COLO668 (cell line): ENCODE measurements around the gene EZH2.

ENCODE experiments used
- DNase-seq: peaks from one replicate; lab custom pipeline; 2025; ENCODE audit not compliant: unreplicated experiment; lab: John Stamatoyannopoulos, UW

The EZH2 gene

DNA sequence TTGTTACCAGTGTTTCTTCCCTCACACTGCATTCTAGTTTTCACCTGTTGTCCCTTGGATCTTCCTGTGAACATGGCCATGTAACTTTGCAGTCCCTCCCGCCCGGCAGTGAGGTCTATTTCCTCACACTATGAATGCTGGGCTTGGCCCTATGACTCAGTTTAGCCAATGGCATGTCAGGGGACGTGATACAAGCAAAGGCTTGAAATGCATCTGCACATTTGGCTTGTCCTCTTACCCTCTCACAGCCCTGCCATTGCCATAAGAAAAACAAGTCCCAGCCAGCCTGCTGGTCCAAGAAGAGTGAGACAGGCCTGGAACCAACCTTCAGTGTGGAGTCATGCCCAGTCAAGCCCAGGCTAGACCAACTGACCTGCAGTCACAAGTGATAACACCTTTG lies 17.1 kb upstream of the EZH2 start:
- no peak for DNase-seq

DNA sequence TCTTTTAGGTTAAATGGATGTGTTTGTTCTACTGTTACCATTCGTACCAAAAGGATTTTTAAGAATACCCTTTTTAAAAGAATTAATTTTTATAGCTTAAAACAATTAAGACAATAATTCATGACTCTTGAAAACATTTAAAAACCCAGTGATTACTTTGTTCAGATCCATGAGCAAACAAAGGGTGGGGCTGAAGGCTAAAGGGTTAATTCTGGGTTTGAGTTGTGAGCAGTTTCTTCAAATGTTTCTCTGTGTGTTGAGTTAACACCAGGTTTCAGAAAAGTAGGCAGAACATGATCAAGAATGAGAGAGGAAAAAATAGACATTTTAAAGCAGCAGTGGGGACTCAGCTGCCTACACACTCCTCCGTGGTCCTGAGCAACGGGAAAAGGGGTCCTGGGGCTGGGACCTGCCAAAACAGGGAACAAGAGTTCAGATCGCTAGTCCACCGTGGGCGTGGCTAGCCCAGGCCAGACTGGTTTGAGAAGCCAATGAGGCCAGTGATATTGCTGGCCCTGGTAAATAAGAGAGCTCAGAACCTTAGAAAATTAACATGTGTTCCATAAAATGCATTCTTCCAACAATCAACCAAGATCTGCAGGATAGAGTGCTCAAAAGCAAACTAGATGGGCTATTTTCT lies 14.9 kb upstream of the EZH2 start:
- no peak for DNase-seq

DNA sequence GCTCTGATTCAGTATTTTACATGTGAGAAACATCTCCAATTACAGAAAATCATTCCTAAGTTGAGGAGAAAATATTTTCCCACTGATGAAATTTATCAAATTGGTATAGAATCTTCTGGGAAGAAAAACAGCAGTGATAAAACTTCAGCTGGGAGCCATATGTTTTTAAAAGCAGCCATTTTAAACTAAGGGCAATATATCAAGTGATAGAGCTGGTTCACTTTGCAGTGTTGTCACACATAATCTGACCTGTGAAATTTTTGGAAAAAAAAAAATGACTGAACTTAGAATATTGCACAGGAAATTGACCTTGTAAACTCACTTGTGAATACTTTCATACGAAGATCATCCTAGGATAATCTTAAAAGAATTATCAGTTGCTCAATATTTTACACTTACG lies 10.5 kb upstream of the EZH2 start:
- DNase-seq: no peak

DNA sequence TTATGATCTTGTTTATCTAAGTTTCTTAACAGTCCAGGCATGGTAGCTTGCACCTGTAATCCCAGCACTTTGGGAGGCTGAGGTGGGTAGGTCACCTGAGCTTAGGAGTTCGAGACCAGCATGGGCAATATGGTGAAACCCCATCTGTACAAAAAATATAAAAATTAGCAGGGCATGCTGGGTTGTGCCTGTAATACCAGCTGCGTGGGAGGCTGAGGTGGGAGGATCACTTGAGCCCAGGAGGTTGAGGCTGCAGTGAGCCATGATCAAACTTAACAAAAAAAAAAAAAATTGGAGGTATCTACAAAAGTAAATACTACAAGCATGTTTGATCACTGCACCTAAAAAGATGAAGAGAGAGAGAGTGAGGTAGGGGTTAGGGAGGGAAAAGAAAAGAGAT lies 9.0 kb upstream of the EZH2 start:
- DNase-seq: no peak

DNA sequence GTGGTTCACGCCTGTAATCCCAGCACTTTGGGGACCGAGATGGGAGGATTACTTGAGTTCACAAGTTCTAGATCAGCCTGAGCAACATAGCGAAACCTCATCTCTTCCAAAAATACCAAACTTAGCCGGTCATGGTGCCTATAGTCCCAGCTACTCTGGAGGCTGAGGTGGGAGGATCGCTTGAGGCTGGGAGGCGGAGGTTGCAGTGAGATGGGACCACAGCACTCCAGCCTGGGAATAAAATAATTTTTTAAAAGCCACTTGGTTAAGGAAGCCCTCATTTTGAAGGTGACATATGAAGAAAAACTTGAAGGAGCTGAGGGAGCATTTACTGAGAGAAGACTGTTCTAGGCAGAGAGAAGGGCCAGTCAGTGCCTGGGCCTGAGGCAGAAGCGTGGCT lies 4.2 kb upstream of the EZH2 start:
- DNase-seq: no peak

DNA sequence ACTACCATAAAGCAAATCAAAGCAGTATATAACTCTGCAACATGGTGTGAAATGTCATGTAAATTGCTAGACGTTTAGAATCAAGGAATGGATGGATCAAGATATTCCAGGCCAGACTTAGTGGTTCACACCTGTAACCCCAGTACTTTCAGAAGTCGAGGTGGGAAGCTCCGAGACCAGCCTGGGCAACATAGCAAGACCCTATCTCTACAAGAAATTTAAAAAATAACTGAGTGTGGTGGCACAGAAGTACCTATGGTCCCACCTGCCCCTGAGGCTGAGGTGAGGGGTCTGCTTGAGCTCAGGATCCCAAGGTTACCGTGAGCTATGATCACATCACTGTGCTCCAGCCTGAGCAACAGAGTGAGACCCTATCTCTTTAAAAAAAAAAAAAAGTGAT lies 2.8 kb upstream of the EZH2 start:
- no peak for DNase-seq

DNA sequence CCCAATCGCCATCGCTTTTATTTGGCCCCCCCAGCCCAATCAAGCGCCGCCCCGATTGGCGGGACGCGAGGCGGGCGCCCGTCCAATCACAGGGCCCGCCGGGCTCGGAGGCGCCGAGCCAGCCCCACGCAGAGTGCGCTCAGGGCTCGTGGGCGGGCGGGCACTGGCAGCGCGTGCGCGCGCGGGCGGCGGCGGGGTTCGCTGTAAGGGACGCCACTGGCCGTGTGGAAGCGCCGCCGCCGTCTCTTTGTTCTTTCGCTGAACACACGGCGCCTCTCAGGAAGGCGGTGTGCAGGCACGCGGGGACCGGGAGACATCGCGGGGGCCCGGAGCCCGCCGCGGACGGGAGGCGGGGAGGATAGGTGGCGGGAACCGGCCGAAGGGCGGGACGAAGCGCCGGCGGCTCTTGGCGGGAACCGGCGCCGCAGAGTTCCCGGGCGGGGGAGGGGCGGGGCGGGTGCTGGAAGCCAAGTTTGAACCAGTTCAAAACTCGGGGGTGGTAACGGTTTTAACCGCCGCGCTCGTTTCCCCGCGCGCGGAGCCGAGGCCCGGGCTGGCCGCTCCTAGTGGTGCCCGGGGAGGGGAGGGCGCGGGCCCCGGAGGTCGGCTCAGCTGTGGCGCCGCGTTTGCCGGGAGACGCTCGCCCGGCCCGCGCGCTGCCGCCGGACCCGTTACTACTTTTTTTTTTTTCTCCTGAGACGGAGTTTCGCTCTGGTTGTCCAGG lies 370 bp upstream of the EZH2 start:
- peak; percentile 96 for DNase-seq

DNA sequence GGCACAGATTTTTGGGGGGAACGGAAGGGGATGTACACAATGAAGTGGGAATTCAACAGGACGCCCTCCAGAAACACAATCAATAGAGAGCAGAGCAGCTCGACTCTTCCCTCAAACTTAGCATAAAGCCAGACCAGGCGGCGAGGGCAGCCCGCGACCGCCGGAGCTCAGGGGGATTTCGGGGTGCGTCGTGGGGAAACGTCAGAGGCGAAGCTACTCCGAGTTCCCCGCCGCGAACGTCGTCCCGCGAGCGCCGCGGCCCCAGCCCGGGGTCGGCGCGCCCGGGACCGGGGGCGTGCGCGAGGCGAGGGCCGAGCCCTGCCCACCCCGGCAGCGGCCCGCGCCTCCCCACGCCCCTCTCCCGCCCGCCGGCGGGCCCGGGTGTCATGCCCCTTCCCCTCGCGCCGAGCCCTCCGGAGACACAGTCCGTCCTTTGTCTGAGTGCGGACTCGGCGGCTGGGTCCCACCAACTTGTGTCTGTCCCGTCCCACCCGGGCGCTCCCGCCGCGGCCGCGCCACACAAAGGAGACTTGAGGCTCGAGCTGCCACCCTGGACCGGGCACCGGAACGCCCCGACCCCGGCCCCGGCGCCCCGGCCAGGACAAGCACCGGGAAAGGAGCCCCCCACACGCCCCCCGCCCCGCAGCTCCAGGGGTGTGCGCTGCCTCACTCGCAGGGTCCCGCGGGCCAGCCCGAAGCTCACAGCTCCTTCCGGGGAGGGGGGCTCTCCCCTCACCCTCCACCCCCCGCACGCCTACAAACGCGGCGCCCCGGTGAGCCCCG lies 634 bp downstream of the EZH2 start:
- peak; percentile 50 for DNase-seq

DNA sequence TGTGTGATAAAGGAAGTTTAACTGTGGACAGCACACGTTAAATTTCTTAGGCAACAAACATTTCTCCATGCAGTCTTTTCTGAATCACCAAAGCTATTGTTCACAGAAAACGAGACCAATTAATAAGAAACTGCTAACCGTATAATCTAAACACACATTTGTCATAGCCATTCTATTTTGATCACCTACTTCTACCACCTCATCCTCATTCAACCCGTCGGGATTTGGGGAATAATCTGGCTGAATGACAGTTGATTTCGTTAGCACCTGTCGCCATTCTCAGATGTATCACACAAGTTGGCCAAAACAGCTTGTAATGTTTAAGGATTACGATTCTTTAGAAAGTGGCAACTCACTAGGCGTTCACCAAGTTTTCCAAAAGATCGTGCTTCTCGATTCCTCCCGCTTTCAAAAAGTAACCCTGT lies 1.2 kb downstream of the EZH2 start:
- DNase-seq: no peak

DNA sequence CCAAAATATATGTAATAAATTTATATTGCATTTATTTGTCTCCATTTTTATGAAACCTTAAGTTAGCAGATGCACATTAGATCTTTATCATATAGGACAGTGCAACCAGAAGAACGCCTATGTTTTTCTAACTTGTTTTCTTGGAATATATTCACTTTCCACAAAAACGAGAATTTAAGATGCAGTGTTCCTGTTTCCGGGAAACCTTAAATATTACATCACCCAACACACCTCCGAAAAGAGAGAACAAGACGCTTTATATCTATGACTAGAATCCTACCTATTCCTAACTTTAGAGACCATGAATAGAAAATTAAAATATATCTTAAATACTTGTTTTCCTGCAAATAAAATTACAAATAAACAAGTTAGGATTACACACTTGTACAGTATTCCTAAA lies 1.9 kb downstream of the EZH2 start:
- no peak for DNase-seq

DNA sequence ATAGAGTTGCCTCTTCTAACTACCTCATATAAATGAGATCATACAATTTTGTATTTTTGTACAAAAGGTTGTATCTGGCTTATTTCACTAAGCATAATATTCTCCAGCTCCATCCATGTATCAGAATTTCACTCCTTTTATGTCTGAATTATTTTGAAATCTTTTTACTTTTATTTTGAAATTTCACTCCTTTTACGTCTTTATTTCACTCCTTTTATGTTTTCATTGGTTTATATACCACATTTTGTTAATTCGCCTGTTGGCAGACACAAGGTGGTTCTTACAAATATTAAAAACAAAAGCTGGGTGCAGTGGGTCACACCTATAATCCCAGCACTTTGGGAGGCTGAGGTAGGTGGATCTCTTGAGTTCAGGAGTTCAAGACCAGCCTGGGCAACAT lies 5.8 kb downstream of the EZH2 start:
- DNase-seq: no peak

DNA sequence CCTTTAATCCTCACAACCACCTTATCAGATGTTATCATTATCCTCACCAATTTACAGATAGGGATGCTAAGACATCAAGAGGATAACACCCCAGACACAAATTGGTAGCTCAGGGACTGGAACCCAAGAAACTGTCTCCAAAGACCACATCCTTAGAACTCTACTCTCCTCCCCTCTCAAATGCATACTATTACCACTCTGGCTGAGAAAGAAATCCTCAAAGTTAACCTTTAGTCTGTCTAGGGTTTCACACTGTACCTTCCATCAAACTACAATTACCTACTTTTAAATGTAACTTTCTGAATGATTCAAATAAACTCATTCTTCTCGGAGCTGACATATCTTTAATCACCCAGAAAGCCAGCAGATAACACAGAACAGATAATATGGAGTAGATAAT lies 6.6 kb downstream of the EZH2 start:
- DNase-seq: no peak

DNA sequence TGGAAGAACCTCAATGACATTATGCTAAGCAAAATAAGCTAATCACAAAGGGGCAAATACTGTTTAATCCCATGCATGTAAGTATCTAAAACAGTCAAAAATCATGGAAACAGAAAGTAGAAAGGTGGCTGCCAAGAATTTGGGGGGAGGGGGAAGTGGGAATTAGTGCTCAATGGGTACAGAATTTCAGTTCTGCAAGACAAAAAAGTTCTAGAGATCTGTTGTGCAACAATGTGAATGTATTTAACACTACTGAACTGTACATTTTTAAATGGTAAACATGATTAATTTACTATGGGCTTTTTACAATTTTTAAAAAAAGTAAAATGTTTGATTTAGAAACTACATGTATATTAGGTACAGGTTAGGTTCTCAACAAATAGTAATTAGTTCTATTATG lies 11.9 kb downstream of the EZH2 start:
- no peak for DNase-seq

DNA sequence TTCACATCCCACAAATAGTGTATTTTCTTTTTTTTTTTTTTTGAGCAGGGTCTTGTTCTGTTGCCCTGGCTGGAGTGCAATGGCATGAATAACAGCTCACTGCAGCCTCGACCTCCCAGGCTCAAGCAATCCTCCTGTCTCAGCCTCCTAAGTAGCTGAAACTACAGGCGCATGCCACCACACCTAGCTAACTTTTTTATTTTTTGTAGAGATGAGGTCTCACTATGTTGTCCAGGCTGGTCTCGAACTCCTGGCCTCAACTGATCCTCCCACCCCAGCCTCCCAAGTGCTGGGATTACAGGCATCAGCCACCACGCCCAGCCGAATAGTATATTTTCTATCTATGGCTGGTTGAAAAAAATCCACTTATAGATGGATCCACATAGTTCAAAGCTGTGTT lies 12.5 kb downstream of the EZH2 start:
- DNase-seq: no peak

DNA sequence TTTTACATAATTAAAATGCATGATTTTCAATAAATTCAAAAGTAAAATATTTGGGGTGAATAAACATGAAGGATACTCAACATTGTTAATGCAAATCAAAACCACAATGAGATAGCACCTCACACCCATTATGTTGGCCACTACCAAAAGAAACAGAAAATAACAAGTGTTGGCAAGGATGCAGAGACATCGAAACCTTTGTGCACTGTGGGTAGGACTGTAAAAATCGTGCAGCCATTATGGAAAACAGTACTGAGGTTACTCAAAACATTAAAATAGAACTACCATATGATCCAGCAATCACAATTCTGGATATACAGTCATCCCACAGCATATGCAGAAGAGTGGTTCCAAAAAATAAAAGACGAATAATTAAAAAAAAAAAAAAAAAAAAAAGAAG lies 13.1 kb downstream of the EZH2 start:
- DNase-seq: no peak

DNA sequence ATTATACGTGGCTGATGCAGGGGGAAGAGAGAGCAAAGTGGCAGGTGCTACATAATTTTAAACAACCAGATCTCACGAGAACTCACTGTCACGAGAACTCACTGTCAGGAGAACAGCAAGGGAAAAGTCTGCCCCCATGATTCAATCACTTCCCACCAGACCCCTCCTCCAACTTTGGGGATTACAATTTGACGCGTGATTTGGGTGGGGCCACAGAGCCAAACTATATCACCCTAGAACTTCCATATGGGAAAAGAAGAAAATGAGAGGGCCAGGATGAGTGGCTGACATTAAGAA lies 15.8 kb downstream of the EZH2 start:
- no peak for DNase-seq

DNA sequence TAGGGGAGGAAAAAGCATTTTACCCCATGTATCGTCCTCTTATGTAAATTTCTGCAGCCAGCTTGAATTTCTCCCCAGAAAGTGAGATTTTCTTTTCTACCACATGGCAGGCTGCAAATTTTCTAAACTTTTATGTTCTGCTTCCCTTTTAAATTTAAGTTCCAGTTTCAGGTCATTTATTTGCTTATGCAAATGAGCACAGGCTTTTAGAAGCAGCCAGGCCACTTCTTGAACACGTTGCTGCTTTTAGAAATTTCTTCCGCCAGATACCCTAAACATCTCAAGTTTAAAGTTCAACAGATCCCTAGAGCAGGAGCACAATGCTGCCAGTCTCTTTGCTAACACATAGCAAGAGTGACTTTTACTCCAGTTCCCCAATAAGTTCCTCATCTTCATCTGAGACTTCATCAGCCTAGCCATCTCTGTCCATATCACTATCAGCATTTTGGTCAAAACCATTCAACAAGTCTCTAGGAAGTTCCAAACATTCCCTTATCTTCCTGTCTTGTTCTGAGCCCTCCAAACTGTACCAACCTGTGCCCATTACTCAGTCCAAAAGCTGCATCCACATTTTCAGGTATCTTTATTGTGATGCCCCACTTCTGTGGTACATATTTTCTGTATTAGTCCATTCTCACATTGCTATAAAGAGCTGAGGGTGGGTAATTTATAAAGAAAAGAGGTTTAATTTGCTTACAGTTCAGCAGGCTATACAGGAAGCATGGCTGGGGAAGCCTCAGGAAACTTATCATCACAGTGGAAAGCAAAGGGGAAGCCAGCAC lies 16.3 kb downstream of the EZH2 start:
- DNase-seq: no peak

DNA sequence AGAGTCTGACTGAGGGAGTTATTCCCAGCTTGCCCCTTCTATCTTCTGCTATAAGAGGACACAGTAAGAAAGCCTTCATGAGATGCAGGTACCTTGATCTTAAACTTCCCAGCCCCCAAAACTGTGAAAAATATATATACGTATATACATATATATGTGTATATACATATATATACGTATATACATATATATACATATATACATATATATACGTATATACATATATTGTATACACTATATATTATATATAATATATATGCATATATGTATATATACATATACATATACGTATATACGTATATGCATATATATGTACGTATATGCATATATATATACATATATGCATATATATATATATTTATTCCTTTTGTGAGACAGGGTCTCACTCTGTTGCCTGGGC lies 17.7 kb downstream of the EZH2 start:
- no peak for DNase-seq

DNA sequence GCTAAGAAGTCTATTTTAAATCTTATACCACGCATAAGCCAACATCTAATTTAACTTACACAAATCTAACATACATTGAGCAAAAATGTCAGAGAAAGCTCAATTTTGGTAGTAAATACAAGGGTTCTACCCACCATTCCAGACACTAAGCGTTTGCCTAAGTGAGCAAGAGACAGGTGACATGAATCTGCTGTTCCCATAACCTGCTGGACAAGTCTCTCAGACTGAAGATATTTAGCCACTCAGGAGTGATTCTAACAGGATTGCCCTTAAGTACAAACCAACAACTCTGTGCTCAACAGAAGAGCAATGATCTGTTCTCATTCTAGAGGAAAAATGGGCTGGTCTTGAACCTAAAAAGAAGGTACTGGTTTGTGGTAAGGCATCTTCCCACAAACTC lies 18.8 kb downstream of the EZH2 start:
- DNase-seq: no peak

DNA sequence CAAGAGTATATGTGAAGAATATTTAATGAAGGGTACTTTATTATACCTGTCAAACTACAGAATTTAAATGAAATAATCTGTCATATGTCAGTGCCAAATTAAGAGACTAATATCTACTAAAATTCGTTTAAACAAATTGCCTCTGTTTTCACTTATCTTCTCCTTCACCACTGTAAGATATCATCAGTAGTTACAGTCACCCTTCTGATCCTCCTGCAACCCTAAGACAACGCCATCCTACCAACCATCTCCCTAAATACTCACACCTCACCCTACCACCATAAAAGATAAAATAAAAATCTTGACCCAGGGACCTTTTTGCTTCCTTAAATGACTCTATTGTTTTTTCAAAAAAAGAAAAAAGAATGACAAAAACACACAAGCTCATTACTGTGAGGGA lies 20.8 kb downstream of the EZH2 start:
- no peak for DNase-seq

DNA sequence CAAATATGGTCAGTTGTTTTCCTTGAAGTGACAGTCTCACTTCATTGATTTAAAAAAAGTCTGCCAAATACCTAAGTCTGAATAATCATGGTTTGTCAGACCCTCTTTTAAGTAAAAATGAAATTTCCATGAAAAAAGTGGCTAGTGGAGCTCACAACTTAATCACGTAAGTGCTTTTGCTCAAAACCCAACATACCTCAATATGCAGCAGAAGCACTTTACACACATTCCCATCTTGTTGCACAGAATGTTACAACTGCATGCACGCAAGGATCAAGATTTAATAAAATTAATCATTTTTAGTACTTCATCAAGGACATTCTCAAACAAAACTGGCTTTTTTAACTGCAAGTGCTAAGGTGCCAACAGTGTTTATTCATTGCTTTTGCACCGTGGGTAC lies 21.6 kb downstream of the EZH2 start:
- DNase-seq: no peak

DNA sequence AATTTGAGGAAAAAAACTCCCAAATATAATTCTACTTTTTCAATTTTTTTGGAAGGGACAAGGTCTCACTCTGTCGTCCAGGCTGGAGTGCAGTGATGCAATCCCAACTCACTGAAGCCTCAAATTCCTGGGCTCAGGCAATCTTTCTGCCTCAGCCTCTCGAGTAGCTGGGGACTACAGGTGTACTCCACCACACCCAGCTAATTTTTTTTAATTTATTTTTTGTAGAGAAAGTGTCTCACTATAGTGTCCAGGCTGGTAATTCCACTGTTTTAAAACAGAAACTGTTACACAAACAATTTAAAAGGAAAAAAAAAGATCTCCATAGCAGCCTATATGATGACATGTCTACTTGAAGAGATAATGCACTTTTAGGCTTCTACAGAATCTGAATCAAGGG lies 25.6 kb downstream of the EZH2 start:
- DNase-seq: no peak
